Neuron (in vitro differentiated cells): ENCODE measurements around the gene MLXIP.

Experiments
- H2AFZ ChIP-seq: one replicate; pipeline ENCODE4 v1.6.1; 2013; ENCODE audit warnings: low read depth, mild to moderate bottlenecking, inconsistent platforms, low read length, moderate library complexity
- H3K27me3 ChIP-seq: one replicate; pipeline ENCODE4 v1.6.1; 2013; ENCODE audit warnings: low read length; ENCODE audit not compliant: insufficient read depth
- H3K36me3 ChIP-seq: one replicate; pipeline ENCODE4 v1.6.1; 2013; ENCODE audit warnings: low read length; ENCODE audit not compliant: insufficient read depth
- H3K4me1 ChIP-seq: one replicate; pipeline ENCODE4 v1.6.1; 2013; ENCODE audit warnings: low read length; ENCODE audit not compliant: insufficient read depth
- H3K4me3 ChIP-seq: 2 replicates; pipeline ENCODE4 v1.5.1; 2013; ENCODE audit warnings: mild to moderate bottlenecking, low read length, moderate library complexity
- H3K9me3 ChIP-seq: one replicate; pipeline ENCODE4 v1.6.1; 2013; ENCODE audit warnings: low read length

MLXIP gene

GRCh38 chr12:122147514-122148290 is 69.1 kb downstream of the MLXIP start:
- H3K9me3 ChIP-seq = peaks cover 6% of the 10 kb centered on the region
- no peaks in the 10 kb centered on the region for H3K27me3 ChIP-seq
- H3K4me1 ChIP-seq = no peaks in the 10 kb centered on the region
- no peak overlapping the region for H3K4me3 ChIP-seq
- peaks cover 13% of the 10 kb centered on the region for H3K36me3 ChIP-seq
- H2AFZ ChIP-seq = no peak overlapping the region

GRCh38 chr12:122148657-122149056 is 70.1 kb downstream of the MLXIP start:
- no peaks in the 10 kb centered on the region for H3K9me3 ChIP-seq
- H2AFZ ChIP-seq = no peak overlapping the region
- H3K36me3 ChIP-seq = peaks cover 4% of the 10 kb centered on the region
- H3K4me1 ChIP-seq = no peaks in the 10 kb centered on the region
- no peaks in the 10 kb centered on the region for H3K27me3 ChIP-seq
- H3K4me3 ChIP-seq = no peak overlapping the region

GRCh38 chr12:122150127-122150681 is 71.6 kb downstream of the MLXIP start:
- H3K4me3 ChIP-seq = no peak overlapping the region
- no peak overlapping the region for H2AFZ ChIP-seq
- no peaks in the 10 kb centered on the region for H3K27me3 ChIP-seq
- H3K4me1 ChIP-seq = no peaks in the 10 kb centered on the region
- no peaks in the 10 kb centered on the region for H3K9me3 ChIP-seq
- H3K36me3 ChIP-seq = no peaks in the 10 kb centered on the region

GRCh38 chr12:122152754-122153153 is 74.2 kb downstream of the MLXIP start:
- no peak overlapping the region for H2AFZ ChIP-seq
- H3K9me3 ChIP-seq = no peaks in the 10 kb centered on the region
- H3K4me3 ChIP-seq = no peak overlapping the region
- H3K4me1 ChIP-seq = no peaks in the 10 kb centered on the region
- H3K36me3 ChIP-seq = no peaks in the 10 kb centered on the region
- H3K27me3 ChIP-seq = no peaks in the 10 kb centered on the region

GRCh38 chr12:122155705-122156104 is 77.1 kb downstream of the MLXIP start:
- no peaks in the 10 kb centered on the region for H3K4me1 ChIP-seq
- no peaks in the 10 kb centered on the region for H3K9me3 ChIP-seq
- no peak overlapping the region for H3K4me3 ChIP-seq
- H2AFZ ChIP-seq = no peak overlapping the region
- H3K36me3 ChIP-seq = no peaks in the 10 kb centered on the region
- H3K27me3 ChIP-seq = no peaks in the 10 kb centered on the region

GRCh38 chr12:122158700-122159285 is 80.2 kb downstream of the MLXIP start:
- no peaks in the 10 kb centered on the region for H3K9me3 ChIP-seq
- H3K4me1 ChIP-seq = no peaks in the 10 kb centered on the region

GRCh38 chr12:122159882-122160281 is 81.3 kb downstream of the MLXIP start:
- H3K27me3 ChIP-seq = no peaks in the 10 kb centered on the region

More at GRCh38 chr12:122158700-122159285, 80.2 kb downstream of the MLXIP start:
- Histone ChIP-seq H3K36me3 (no peaks in the 10 kb centered on the region), H3K4me3 (no peak overlapping the region), H3K27me3 (no peaks in the 10 kb centered on the region), H2AFZ (no peak overlapping the region)

GRCh38 chr12:122160761-122161160 is 82.2 kb downstream of the MLXIP start:
- H3K4me1 ChIP-seq = no peaks in the 10 kb centered on the region
- H3K36me3 ChIP-seq = no peaks in the 10 kb centered on the region
- no peak overlapping the region for H3K4me3 ChIP-seq

More at GRCh38 chr12:122159882-122160281, 81.3 kb downstream of the MLXIP start:
- H2AFZ ChIP-seq = no peak overlapping the region
- no peak overlapping the region for H3K4me3 ChIP-seq
- no peaks in the 10 kb centered on the region for H3K9me3 ChIP-seq
- H3K4me1 ChIP-seq = no peaks in the 10 kb centered on the region
- H3K36me3 ChIP-seq = no peaks in the 10 kb centered on the region

GRCh38 chr12:122161682-122162081 is 83.1 kb downstream of the MLXIP start:
- no peak overlapping the region for H3K4me3 ChIP-seq
- peaks cover under 1% of the 10 kb centered on the region for H3K4me1 ChIP-seq
- H3K27me3 ChIP-seq = no peaks in the 10 kb centered on the region
- H2AFZ ChIP-seq = no peak overlapping the region
- no peaks in the 10 kb centered on the region for H3K36me3 ChIP-seq
- no peaks in the 10 kb centered on the region for H3K9me3 ChIP-seq

More at GRCh38 chr12:122160761-122161160, 82.2 kb downstream of the MLXIP start:
- Histone ChIP-seq H3K9me3 (no peaks in the 10 kb centered on the region), H3K27me3 (no peaks in the 10 kb centered on the region), H2AFZ (no peak overlapping the region)

GRCh38 chr12:122162976-122163375 is 84.4 kb downstream of the MLXIP start:
- Histone ChIP-seq H3K36me3 (no peaks in the 10 kb centered on the region), H3K4me3 (no peak overlapping the region), H2AFZ (no peak overlapping the region), H3K4me1 (peaks cover 7% of the 10 kb centered on the region), H3K9me3 (no peaks in the 10 kb centered on the region), H3K27me3 (no peaks in the 10 kb centered on the region)

GRCh38 chr12:122166422-122167349 is 88.1 kb downstream of the MLXIP start:
- Histone ChIP-seq H3K36me3 (no peaks in the 10 kb centered on the region), H3K4me1 (peaks cover 7% of the 10 kb centered on the region), H3K27me3 (no peaks in the 10 kb centered on the region), H3K9me3 (peaks cover 4% of the 10 kb centered on the region), H3K4me3 (no peak overlapping the region), H2AFZ (no peak overlapping the region)

GRCh38 chr12:122167356-122167925 is 88.9 kb downstream of the MLXIP start:
- Histone ChIP-seq H3K4me1 (peaks cover 7% of the 10 kb centered on the region), H3K9me3 (peaks cover 4% of the 10 kb centered on the region), H3K27me3 (no peaks in the 10 kb centered on the region), H3K36me3 (no peaks in the 10 kb centered on the region), H3K4me3 (no peak overlapping the region), H2AFZ (no peak overlapping the region)
